GM18519 (cell line): ENCODE measurements around the gene AANAT.
A peak's percentile ranks its signal among the peaks of the same experiment; 100 is the strongest.

Source experiments
- ATAC-seq: cut with Tn5 transposase; IDR thresholded peaks from one replicate; pipeline ENCODE4 v1.9.1; 2021; ENCODE audit warnings: mild to moderate bottlenecking, moderate library complexity; ENCODE audit not compliant: unreplicated experiment, low FRiP score

The AANAT gene

GRCh38 chr17:76484228-76484725 is 16.9 kb downstream of the AANAT start:
- no peak for ATAC-seq

- ATAC-seq: no peak
Measured at GRCh38 chr17:76485569-76485968, 18.2 kb downstream of the AANAT start.

GRCh38 chr17:76487451-76488192 is 20.2 kb downstream of the AANAT start:
- no peak for ATAC-seq

- ATAC-seq: no peak
Measured at GRCh38 chr17:76490112-76490710, 22.8 kb downstream of the AANAT start.

- ATAC-seq: no peak
Measured at GRCh38 chr17:76491271-76492122, 24.1 kb downstream of the AANAT start.

GRCh38 chr17:76492123-76492988 is 25.0 kb downstream of the AANAT start:
- ATAC-seq: no peak

GRCh38 chr17:76492989-76493501 is 25.6 kb downstream of the AANAT start:
- no peak for ATAC-seq

- ATAC-seq: no peak
Measured at GRCh38 chr17:76493505-76494167, 26.2 kb downstream of the AANAT start.

GRCh38 chr17:76495663-76496400 is 28.4 kb downstream of the AANAT start:
- ATAC-seq: no peak

- ATAC-seq: no peak
Measured at GRCh38 chr17:76496464-76496863, 29.1 kb downstream of the AANAT start.

- ATAC-seq: no peak
Measured at GRCh38 chr17:76497699-76497978, 30.2 kb downstream of the AANAT start.

GRCh38 chr17:76497979-76498875 is 30.8 kb downstream of the AANAT start:
- ATAC-seq: no peak

GRCh38 chr17:76498876-76499251 is 31.5 kb downstream of the AANAT start:
- ATAC-seq: no peak

GRCh38 chr17:76499267-76499667 is 31.9 kb downstream of the AANAT start:
- ATAC-seq: no peak

GRCh38 chr17:76500074-76500746 is 32.8 kb downstream of the AANAT start:
- no peak for ATAC-seq

GRCh38 chr17:76500747-76501017 is 33.3 kb downstream of the AANAT start:
- ATAC-seq: peak; percentile 2

GRCh38 chr17:76501018-76501826 is 33.8 kb downstream of the AANAT start, which contains the start of gene RHBDF2:
TSS of gene RHBDF2 (minus strand) at chr17:76501423. CDS start at chr17:76481524, 19,899 bp downstream.
- peak; percentile 58 for ATAC-seq
